GM10266 (cell line): Measurements from ENCODE around the gene CORO2A.

Experiments
- DNase-seq: peaks from one replicate; pipeline ENCODE4 v3.0.0; 2012; ENCODE audit errors: extremely low spot score
- CTCF ChIP-seq: IDR thresholded peaks from 2 replicates; pipeline ENCODE4 v1.5.1; 2012; ENCODE audit warnings: mild to moderate bottlenecking, low read depth; ENCODE audit not compliant: control insufficient read depth, insufficient read depth; ENCODE audit errors: missing control alignments

The CORO2A gene

DNA sequence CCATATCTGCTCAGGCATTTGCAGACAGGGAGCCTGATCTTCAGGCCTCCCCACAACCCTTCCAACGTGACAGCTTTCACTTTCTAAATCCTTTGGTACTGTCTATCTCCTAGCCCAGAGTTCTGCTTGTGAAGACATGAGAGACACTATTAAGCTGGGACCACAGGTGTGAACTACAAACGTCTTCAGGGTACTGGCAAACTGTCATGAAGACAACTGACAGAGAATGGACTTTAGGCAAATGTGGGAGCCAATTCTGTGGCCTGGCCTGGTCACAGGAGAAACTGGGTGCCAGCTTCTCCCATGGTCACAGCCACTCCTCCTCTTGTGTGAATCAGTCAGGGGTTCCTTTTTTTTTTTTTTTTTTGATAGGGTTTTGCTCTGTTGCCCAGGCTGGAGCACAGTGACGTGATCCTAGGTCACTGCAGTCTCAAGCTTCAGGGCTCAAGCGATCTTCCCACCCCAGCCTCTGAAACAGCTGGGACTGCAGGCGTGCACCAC lies 83.9 kb downstream of the CORO2A start:
- no peak for DNase-seq
- TF ChIP-seq CTCF: no peak

GRCh38 chr9:98107926-98108325 lies 84.5 kb downstream of the CORO2A start:
- DNase-seq: no peak
- no peak for TF ChIP-seq CTCF

DNA sequence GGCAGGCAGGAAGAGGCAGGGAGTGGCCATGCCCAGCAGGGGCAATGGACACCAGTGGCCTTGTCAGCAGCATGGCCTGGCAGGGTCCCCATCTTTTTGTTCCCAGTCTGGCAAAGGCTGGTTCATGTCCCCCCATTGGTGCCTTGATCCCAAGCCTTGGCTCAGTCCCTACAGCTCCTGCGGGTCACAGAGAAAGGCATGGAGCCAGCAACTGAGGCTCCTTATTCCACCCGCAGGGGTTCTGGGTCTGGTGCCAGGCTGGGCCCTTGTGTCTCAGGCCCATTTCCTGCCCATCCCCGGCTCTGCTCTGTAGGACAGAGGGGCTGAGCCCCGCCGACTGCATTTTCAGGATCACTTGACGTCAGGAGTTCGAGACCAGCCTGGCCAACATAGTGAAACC lies 87.4 kb downstream of the CORO2A start:
- TF ChIP-seq CTCF: no peak
- no peak for DNase-seq

DNA sequence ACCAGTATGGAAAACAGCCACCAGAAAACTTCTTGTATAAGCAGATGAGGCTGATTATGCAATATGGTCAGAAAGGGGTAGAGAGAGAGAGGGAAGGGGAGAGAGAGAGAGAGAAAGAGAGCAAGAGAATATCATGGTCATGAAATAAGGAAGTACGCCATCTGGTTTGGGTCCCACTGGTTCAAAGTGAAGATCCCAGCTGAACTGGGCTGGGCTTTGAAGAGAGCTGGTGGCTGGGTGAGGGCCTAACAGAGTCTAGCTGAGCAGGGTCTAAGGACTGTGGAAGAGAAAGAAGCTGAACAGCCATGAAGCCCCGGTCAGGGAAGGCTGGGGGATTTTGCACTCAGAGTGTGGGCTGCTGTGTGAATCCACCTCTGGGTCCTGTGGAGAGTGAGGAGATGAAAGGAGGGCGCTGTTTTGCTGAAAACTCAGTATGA lies 88.0 kb downstream of the CORO2A start:
- no peak for TF ChIP-seq CTCF
- no peak for DNase-seq

DNA sequence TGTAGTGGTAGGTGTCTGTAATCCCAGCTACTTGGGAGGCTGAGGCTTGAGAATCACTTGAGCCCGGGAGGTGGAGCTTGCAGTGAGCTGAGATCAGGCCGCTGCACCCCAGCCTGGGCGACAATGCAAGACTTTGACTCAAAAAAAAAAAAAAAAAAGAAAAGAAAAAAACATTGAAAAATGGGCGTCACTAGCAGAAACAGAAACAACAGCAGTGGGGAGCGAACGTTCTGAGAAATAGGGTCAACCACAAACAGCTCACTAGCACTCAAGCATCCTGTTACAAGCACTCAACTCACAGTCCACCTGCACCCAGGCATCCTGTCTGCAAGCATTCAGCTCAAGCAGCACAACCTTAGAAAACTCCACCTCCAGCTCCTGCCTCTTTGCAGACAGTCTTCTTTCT lies 90.6 kb downstream of the CORO2A start:
- no peak for TF ChIP-seq CTCF
- DNase-seq: peak; percentile 81

DNA sequence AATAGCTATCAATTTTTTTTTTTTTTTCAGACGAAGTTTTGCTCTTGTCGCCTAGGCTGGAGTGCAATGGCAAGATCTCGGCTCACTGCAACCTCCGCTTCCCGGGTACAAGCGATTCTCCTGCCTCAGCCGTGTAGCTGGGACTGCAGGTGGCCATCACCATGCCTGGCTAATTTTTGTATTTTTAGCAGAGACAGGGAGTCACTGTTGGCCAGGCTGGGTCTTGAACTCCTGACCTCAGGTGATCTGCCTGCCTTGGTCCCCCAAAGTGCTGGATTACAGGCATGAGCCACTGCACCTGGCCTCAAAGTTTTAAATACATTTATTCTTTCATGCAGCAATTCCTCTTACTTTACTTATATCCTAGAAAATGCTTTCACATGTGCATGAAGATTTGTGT lies 91.0 kb downstream of the CORO2A start:
- TF ChIP-seq CTCF: no peak
- no peak for DNase-seq

GRCh38 chr9:98100456-98100855 lies 92.0 kb downstream of the CORO2A start:
- TF ChIP-seq CTCF: no peak

More at GRCh38 chr9:98100456-98100855, 92.0 kb downstream of the CORO2A start:
- DNase-seq: no peak
